GM12865 (cell line): ENCODE results near the gene OR7G2.
"Not testable (repeated sequence)": the region's sequence is repeated elsewhere in the genome, so short reads cannot be mapped to it uniquely, and the experiment has no call there.

Experiments used
- DNase-seq: peaks from one replicate; pipeline ENCODE4 v3.0.0; 2010; ENCODE audit warnings: low read depth
- H3K4me3 ChIP-seq: 2 replicates; pipeline ENCODE4 v1.5.1; 2011; ENCODE audit warnings: mild to moderate bottlenecking, low read depth, low read length, control low read depth
- TF ChIP-seq, protein P1 (sequence below): IDR thresholded peaks from 2 replicates; pipeline ENCODE4 v1.5.1; 2011; ENCODE audit warnings: low read length, control low read depth, low read depth, inconsistent platforms; ENCODE audit not compliant: insufficient read depth; ENCODE audit errors: missing control alignments

OR7G2 gene

DNA sequence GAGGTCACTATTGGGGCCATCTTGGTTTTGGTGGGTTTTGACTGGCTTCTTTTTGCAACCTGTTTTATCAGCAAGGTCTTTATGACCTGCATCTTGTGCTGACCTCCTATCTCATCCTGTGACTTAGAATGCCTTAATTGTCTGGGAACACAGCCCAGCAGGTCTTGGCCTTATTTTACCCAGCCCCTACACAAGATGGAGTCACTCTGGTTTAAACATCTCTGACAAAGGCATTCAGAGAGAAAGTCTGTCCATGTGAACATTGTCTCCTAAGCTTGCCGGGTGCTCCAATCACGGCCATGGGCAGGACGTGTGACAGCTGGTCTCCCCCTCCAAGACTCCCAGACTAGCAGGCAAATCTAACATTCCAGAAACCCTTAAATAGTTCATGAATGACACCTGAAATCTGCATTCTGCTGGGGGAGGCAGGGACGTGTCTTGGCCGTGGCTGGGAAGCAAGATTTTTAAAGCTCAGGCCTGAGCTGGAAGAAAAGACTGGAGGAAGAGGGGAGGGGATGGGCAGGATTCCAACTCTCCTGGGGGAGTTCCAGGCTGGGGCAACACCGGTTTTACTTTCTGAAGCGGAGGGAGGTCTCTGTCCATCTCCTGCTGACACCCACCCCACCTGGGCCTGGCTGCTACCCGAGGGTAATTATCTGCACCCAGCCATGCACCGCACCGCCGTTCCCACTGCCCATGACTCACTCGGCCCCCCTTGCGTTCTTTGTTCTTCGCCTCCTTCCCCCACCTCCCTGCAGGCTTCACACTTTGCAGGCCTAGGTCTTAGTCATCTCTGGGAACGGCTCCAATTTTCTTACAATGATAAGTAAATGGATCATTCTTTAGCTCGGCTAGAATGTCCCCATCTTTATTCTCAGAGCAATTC lies 32.0 kb downstream of the OR7G2 start:
- TF ChIP-seq, protein P1, sequence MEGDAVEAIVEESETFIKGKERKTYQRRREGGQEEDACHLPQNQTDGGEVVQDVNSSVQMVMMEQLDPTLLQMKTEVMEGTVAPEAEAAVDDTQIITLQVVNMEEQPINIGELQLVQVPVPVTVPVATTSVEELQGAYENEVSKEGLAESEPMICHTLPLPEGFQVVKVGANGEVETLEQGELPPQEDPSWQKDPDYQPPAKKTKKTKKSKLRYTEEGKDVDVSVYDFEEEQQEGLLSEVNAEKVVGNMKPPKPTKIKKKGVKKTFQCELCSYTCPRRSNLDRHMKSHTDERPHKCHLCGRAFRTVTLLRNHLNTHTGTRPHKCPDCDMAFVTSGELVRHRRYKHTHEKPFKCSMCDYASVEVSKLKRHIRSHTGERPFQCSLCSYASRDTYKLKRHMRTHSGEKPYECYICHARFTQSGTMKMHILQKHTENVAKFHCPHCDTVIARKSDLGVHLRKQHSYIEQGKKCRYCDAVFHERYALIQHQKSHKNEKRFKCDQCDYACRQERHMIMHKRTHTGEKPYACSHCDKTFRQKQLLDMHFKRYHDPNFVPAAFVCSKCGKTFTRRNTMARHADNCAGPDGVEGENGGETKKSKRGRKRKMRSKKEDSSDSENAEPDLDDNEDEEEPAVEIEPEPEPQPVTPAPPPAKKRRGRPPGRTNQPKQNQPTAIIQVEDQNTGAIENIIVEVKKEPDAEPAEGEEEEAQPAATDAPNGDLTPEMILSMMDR: no peak
- no peak overlapping the region for H3K4me3 ChIP-seq
- DNase-seq: no peak

DNA sequence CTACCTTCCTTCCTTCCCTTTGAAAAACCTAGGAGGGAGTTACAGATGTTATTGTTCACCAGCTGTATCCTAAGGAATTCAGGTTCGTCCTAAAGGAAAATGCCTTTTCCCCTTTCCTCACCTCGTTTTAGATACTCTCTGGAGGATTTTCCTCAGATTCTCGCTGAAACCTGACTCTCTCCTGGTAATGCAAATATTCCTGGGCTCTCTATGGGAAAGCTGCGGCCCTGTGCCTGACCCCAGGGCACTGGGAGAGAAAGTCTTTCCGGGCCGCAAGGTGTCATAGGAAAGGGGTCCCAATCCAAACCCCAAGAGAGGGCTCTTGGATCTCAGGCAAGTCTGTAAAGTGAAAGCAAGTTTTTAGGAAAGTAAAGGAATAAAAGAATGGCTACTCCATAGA lies 33.5 kb downstream of the OR7G2 start:
- H3K4me3 ChIP-seq: no peak overlapping the region
- DNase-seq: no peak
- TF ChIP-seq, protein P1: no peak

DNA sequence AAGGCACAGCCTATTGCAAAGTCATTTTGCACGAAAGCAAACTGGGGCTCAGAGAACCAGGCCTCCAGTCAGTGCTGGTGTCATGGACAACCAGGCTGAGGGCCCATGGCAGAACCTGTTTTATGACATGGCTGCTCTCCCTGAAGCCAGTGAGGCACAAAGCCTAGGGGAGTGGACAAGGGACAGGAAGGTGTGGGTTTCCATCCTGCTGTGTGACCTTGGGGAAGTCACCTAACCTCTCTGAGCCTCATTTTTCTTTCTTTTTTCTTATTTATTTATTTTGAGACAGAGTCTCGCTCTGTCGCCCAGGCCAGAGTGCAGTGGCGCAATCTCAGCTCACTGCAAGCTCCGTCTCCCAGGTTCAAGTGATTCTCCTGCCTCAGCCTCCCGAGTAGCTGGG lies 35.6 kb downstream of the OR7G2 start:
- H3K4me3 ChIP-seq, DNase-seq: not testable (repeated sequence)

DNA sequence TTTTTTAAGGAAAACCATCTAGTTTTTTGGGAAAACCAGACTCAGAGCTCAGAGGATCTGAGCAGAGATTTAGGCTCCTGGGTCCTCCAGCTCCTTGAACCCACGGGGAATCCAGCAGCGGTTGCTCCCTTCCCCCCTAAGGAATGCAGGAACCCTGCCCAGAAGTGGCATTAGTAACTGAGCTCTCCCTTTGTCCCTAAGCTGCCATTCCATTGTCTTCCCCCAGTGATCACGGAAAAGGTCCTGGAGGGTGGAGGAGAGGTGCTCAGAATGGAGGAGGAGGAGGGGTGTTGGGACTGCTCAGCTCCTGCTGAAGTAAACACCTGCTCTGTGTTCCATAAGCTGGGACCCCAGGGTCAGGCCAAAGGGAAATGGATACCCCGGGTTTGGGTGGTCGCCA lies 37.2 kb downstream of the OR7G2 start:
- TF ChIP-seq, protein P1: no peak
- H3K4me3 ChIP-seq: no peak overlapping the region
- no peak for DNase-seq

DNA sequence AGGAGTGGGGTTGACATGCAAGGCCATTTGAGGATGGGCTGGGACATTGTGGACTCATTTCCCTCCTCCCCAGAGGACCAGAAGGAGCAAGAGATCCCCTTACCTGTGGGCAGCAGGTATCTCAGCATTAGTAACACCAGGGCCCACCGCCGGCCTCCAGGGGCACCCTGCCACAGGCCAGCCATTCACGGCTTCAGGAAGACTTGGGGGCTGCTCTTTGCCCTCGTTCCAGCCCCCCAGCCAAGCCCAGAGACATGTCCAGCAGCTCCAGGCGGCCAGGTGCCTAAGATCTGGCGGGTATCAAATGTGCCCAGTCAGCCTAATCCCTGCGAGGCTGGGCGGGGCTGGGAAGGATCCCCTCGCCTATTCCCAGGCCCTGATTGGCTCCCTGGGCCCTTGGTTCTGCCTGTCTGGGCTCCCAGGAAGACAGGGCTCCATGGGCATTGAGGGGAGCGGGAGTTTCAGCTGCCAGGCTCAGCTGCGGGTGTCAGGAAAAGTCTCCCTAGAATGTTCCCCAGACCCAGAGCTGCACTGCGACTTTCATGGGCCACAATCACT lies 41.7 kb downstream of the OR7G2 start:
- no peak overlapping the region for H3K4me3 ChIP-seq
- no peak for DNase-seq
- TF ChIP-seq, protein P1: no peak

DNA sequence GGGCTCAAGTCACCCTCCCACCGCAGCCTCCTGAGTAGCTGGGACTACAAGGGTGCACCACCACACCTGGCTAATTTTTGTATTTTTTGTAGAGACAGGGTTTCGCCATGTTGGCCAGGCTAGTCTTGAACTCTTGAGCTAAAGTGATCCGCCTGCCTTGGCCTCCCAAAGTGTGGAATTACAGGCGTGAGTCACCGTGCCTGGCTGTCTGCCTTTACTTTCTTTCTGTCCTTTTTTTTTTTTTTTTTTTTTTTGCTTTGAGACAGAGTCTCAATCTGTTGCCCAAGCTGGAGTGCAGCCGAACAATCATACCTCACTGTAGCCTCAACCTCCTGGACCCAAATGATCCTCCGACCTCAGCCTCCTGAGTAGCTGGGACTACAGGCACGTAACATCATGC lies 45.4 kb downstream of the OR7G2 start:
- TF ChIP-seq, protein P1: no peak
- DNase-seq: no peak
- H3K4me3 ChIP-seq: no peak overlapping the region

DNA sequence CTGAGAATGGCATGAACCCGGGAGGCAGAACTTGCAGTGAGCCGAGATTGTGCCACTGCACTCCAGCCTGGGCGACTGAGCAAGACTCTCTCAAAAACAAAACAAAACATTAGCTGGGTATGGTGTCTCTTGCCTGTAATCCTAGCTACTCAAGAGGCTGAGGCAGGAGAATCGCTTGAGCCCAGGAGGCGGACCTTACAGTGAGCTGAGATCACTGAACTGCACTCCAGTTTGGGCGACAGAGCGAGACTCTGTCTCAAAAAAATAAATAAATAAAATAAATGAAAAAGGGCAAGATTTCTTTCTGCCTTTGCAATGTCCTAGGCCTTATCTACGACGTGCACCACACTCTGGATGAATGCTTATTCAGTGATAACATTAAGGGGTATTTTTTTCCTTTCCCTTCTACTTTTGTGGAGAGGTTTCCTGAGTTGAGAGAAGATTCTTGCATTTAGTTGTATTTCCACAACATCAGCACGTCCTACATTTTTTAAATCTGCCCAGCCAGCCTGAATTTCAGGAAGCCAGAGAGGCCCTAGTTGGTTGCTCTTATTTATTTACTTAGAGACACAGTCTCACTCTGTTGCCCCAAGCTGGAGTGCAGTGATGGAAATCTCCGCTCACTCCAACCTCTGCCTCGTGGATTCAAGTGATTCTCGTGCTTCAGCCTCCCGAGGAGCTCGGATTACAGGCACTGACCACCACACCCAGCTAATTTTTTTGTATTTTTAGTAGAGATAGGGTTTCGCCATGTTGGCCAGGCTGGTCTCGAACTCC lies 46.5 kb downstream of the OR7G2 start:
- TF ChIP-seq, protein P1: no peak
- no peak overlapping the region for H3K4me3 ChIP-seq
- DNase-seq: no peak
